ENCODE results near the gene SERPINA12. TPM values are rescaled to one million over a fixed set of nuclear protein-coding genes. Genes with fewer than 3 reads are reported as not detected.

SERPINA12 gene
- total and polyA plus RNA-seq, 4 donors: not detected

GRCh38 chr14:94462763-94463572 lies 46.3 kb downstream of the SERPINA12 start:
- no peak for ATAC-seq (ENCODE audit: insufficient read depth, low FRiP score)

GRCh38 chr14:94462219-94462551 lies 47.1 kb downstream of the SERPINA12 start:
- no peak for ATAC-seq (ENCODE audit: insufficient read depth, low FRiP score)
- H3K4me3 ChIP-seq: no peak overlapping the region
- TF ChIP-seq CTCF (IDR thresholded peaks at IDR 0.05; ENCODE audit: control extremely low read depth, extremely low read depth): no peak
- H3K4me1 ChIP-seq (ENCODE audit: control insufficient read depth in 5 of 5, insufficient read depth in 5 of 5, low read length in 5 of 5): no peaks in the 10 kb centered on the region
- H3K9me3 ChIP-seq (ENCODE audit: control insufficient read depth in 4 of 4, insufficient read depth in 3 of 4, low read length in 3 of 4): peaks cover 0 to 25% (median 8%) of the 10 kb centered on the region in 4 donors
- H3K27me3 ChIP-seq (ENCODE audit: control insufficient read depth in 3 of 3, insufficient read depth in 3 of 3, low read length in 2 of 3): no peaks in the 10 kb centered on the region
- 89 to 92% methylated on average over 6 of the region's 6 CpGs for WGBS, 2 donors
- no peaks in the 10 kb centered on the region for H3K36me3 ChIP-seq (ENCODE audit: control insufficient read depth in 4 of 4, insufficient read depth in 4 of 4, low read length in 4 of 4)
- no peak for DNase-seq
- H3K9ac ChIP-seq (ENCODE audit: insufficient read depth in 1 of 2, low read length in 2 of 2): no peak overlapping the region
- no peak overlapping the region for H3K27ac ChIP-seq (ENCODE audit: low read depth in 1 of 2, low read length in 1 of 2)

More at GRCh38 chr14:94462763-94463572, 46.3 kb downstream of the SERPINA12 start:
- H3K4me1 ChIP-seq (ENCODE audit: control insufficient read depth in 5 of 5, insufficient read depth in 5 of 5, low read length in 5 of 5): no peaks in the 10 kb centered on the region
- peaks cover 0 to 25% (median 8%) of the 10 kb centered on the region in 4 donors for H3K9me3 ChIP-seq (ENCODE audit: control insufficient read depth in 4 of 4, insufficient read depth in 3 of 4, low read length in 3 of 4)
- no peak overlapping the region for H3K4me3 ChIP-seq
- no peak overlapping the region for H3K27ac ChIP-seq (ENCODE audit: low read depth in 1 of 2, low read length in 1 of 2)
- no peaks in the 10 kb centered on the region for H3K27me3 ChIP-seq (ENCODE audit: control insufficient read depth in 3 of 3, insufficient read depth in 3 of 3, low read length in 2 of 3)
- WGBS, 2 donors: 90 to 91% methylated on average over 7 of the region's 7 CpGs
- no peaks in the 10 kb centered on the region for H3K36me3 ChIP-seq (ENCODE audit: control insufficient read depth in 4 of 4, insufficient read depth in 4 of 4, low read length in 4 of 4)
- H3K9ac ChIP-seq (ENCODE audit: insufficient read depth in 1 of 2, low read length in 2 of 2): no peak overlapping the region
- TF ChIP-seq CTCF (IDR thresholded peaks at IDR 0.05; ENCODE audit: control extremely low read depth, extremely low read depth): no peak
- DNase-seq: no peak

GRCh38 chr14:94461526-94462218 lies 47.6 kb downstream of the SERPINA12 start:
- no peak for TF ChIP-seq CTCF (IDR thresholded peaks at IDR 0.05; ENCODE audit: control extremely low read depth, extremely low read depth)
- H3K27ac ChIP-seq (ENCODE audit: low read depth in 1 of 2, low read length in 1 of 2): no peak overlapping the region
- H3K9ac ChIP-seq (ENCODE audit: insufficient read depth in 1 of 2, low read length in 2 of 2): no peak overlapping the region
- WGBS, 2 donors: 84 to 90% methylated on average over 19 of the region's 19 CpGs
- ATAC-seq (ENCODE audit: insufficient read depth, low FRiP score) (no peak), DNase-seq (peak in 1 of 3 donors; percentile 20)
- no peaks in the 10 kb centered on the region for H3K27me3 ChIP-seq (ENCODE audit: control insufficient read depth in 3 of 3, insufficient read depth in 3 of 3, low read length in 2 of 3)
- no peaks in the 10 kb centered on the region for H3K36me3 ChIP-seq (ENCODE audit: control insufficient read depth in 4 of 4, insufficient read depth in 4 of 4, low read length in 4 of 4)
- H3K4me3 ChIP-seq: no peak overlapping the region
- H3K9me3 ChIP-seq (ENCODE audit: control insufficient read depth in 4 of 4, insufficient read depth in 3 of 4, low read length in 3 of 4): peaks cover 0 to 25% (median 8%) of the 10 kb centered on the region in 4 donors
- H3K4me1 ChIP-seq (ENCODE audit: control insufficient read depth in 5 of 5, insufficient read depth in 5 of 5, low read length in 5 of 5): no peaks in the 10 kb centered on the region
